ENCODE measurements around the gene CXCR3. TPM values are rescaled to one million over a fixed set of nuclear protein-coding genes. Genes with fewer than 3 reads are reported as not detected.
"Not testable (repeated sequence)": the region's sequence is repeated elsewhere in the genome, so short reads cannot be mapped to it uniquely, and the experiment has no call there.

Gene CXCR3
- total RNA-seq, 1 donor from 2014 or later, result not detected

- peaks cover 5% of the 10 kb centered on the region for H3K9me3 Mint-ChIP-seq (ENCODE audit: unreplicated experiment)
- H3K27ac Mint-ChIP-seq (ENCODE audit: unreplicated experiment), result no peak overlapping the region
- H3K27me3 Mint-ChIP-seq (ENCODE audit: unreplicated experiment), result peaks cover 1% of the 10 kb centered on the region
- no peak for TF ChIP-seq CTCF (IDR thresholded peaks at IDR 0.05; ENCODE audit: partially characterized antibody, unreplicated experiment)
- peaks cover 16% of the 10 kb centered on the region for H3K36me3 Mint-ChIP-seq (ENCODE audit: unreplicated experiment)
- H3K4me1 Mint-ChIP-seq (ENCODE audit: low read depth, unreplicated experiment), result no peaks in the 10 kb centered on the region
- no peak overlapping the region for H3K4me3 Mint-ChIP-seq (ENCODE audit: unreplicated experiment)
- DNase-seq, result no peak
These were observed 13.3 kb downstream of the CXCR3 start for GRCh38 chrX:71604796-71605568.

- H3K36me3 Mint-ChIP-seq (ENCODE audit: unreplicated experiment), result peaks cover 15% of the 10 kb centered on the region
These were observed 14.2 kb downstream of the CXCR3 start for GRCh38 chrX:71604141-71604540.

GRCh38 chrX:71603618-71604017, 14.7 kb downstream of the CXCR3 start:
- H3K4me1 Mint-ChIP-seq (ENCODE audit: low read depth, unreplicated experiment), result no peaks in the 10 kb centered on the region
- peaks cover 1% of the 10 kb centered on the region for H3K27me3 Mint-ChIP-seq (ENCODE audit: unreplicated experiment)
- TF ChIP-seq CTCF (IDR thresholded peaks at IDR 0.05; ENCODE audit: partially characterized antibody, unreplicated experiment), result no peak
- H3K9me3 Mint-ChIP-seq (ENCODE audit: unreplicated experiment), result peaks cover 5% of the 10 kb centered on the region
- no peak overlapping the region for H3K4me3 Mint-ChIP-seq (ENCODE audit: unreplicated experiment)
- DNase-seq, result no peak
- peaks cover 12% of the 10 kb centered on the region for H3K36me3 Mint-ChIP-seq (ENCODE audit: unreplicated experiment)
- no peak overlapping the region for H3K27ac Mint-ChIP-seq (ENCODE audit: unreplicated experiment)

More at GRCh38 chrX:71604141-71604540, 14.2 kb downstream of the CXCR3 start:
- no peak for TF ChIP-seq CTCF (IDR thresholded peaks at IDR 0.05; ENCODE audit: partially characterized antibody, unreplicated experiment)
- H3K9me3 Mint-ChIP-seq (ENCODE audit: unreplicated experiment), result peaks cover 5% of the 10 kb centered on the region
- H3K27ac Mint-ChIP-seq (ENCODE audit: unreplicated experiment), result no peak overlapping the region
- H3K4me1 Mint-ChIP-seq (ENCODE audit: low read depth, unreplicated experiment), result no peaks in the 10 kb centered on the region
- DNase-seq, result no peak
- no peak overlapping the region for H3K4me3 Mint-ChIP-seq (ENCODE audit: unreplicated experiment)
- H3K27me3 Mint-ChIP-seq (ENCODE audit: unreplicated experiment), result peaks cover 1% of the 10 kb centered on the region

- H3K9me3 Mint-ChIP-seq (ENCODE audit: unreplicated experiment), result peaks cover 3% of the 10 kb centered on the region
- peaks cover 1% of the 10 kb centered on the region for H3K27me3 Mint-ChIP-seq (ENCODE audit: unreplicated experiment)
- no peak for DNase-seq
- no peak for TF ChIP-seq CTCF (IDR thresholded peaks at IDR 0.05; ENCODE audit: partially characterized antibody, unreplicated experiment)
- no peaks in the 10 kb centered on the region for H3K4me1 Mint-ChIP-seq (ENCODE audit: low read depth, unreplicated experiment)
- H3K4me3 Mint-ChIP-seq (ENCODE audit: unreplicated experiment), result no peak overlapping the region
- H3K36me3 Mint-ChIP-seq (ENCODE audit: unreplicated experiment), result peaks cover 12% of the 10 kb centered on the region
- no peak overlapping the region for H3K27ac Mint-ChIP-seq (ENCODE audit: unreplicated experiment)
These were observed 18.3 kb downstream of the CXCR3 start for GRCh38 chrX:71599965-71600364.

- not testable (repeated sequence) for DNase-seq; H3K27ac Mint-ChIP-seq (ENCODE audit: unreplicated experiment); H3K27me3 Mint-ChIP-seq (ENCODE audit: unreplicated experiment); H3K36me3 Mint-ChIP-seq (ENCODE audit: unreplicated experiment); H3K9me3 Mint-ChIP-seq (ENCODE audit: unreplicated experiment); H3K4me1 Mint-ChIP-seq (ENCODE audit: low read depth, unreplicated experiment); H3K4me3 Mint-ChIP-seq (ENCODE audit: unreplicated experiment)
These were observed 25.1 kb downstream of the CXCR3 start for GRCh38 chrX:71593210-71593609.

Data from glutamatergic neuron (in vitro differentiated cells).